SW 1271 (cell line): Measurements from ENCODE around the gene KIF5B.
A peak's percentile ranks its signal among the peaks of the same experiment; 100 is the strongest.

Source experiments
- DNase-seq, 2 experiments: peaks; one replicate each; lab custom pipeline; 2025; lab: John Stamatoyannopoulos, UW

The KIF5B gene

GRCh38 chr10:31961277-31962074, 94.7 kb downstream of the KIF5B start:
- DNase-seq = peak in 1 of 2 experiments; percentile 74

DNA sequence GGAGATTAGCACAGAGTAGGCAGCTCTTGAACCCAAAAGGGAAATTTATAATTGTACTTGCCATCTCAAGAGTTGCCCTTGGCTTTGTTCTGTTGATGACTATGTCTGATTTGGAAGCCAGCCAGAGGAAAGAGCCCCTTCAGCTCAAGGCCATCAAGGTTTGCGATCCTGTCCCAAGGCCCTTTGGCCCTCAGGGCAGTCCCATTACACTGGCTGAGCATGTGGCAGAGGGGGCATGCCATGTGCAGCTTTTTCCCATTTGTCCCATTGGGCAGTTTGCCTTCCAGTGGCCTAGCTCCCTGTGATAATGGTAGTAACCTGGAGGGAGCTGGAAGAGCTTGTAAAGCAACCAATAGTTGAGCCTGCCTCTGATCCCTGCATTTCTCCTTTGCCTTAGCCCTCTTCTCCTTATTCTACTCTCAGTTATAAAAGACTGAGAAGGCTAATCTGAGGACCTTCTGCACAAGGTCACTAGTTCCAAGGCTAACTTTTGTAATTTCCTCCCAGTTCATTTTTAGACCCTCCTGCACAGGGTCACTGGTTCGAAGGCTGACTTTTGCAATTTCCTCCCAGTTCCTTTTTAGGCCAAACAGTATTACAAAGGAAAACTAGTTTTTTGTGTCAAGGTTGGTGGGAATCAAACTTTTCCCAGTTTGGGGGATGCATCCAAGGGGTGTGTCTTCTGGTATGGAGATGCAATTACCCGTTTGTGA, 96.6 kb downstream of the KIF5B start:
- DNase-seq = no peak
